ENCODE data around the gene DNM1. TPM values are rescaled to one million over a fixed set of nuclear protein-coding genes. Genes with fewer than 3 reads are reported as not detected.

Gene DNM1
- polyA plus RNA-seq, 1 of the 3 experiments (the other 2 are of a cell fraction): 35.7 TPM

- no peaks in the 10 kb centered on the region for H3K9me2 ChIP-seq
- no peaks in the 10 kb centered on the region for H4K20me1 ChIP-seq (ENCODE audit: insufficient read depth)
- no peak overlapping the region for H3K27ac ChIP-seq (ENCODE audit: low read depth in 2 of 2, low read length in 1 of 2)
- H3K9ac ChIP-seq: no peak overlapping the region
- peaks cover 0 to 9% of the 10 kb centered on the region in 2 experiments for H3K36me3 ChIP-seq (replicated peaks in 1 of 2; ENCODE audit: control insufficient read depth in 1 of 2, insufficient read depth in 2 of 2, low read length in 1 of 2)
- H3K9me3 ChIP-seq: no peaks in the 10 kb centered on the region
- ChIA-PET CTCF (interaction anchor here (0.9 to 1.5 kb wide), 2 partner anchors 21 to 30 kb away, joined by 3 to 5 read pairs; partner anchors contain the start of gene DNM1), POLR2A (no interaction called here)
- H3K4me1 ChIP-seq (ENCODE audit: control insufficient read depth in 1 of 2, insufficient read depth in 2 of 2, low read depth in 1 of 2, low read length in 1 of 2): no peaks in the 10 kb centered on the region
- H2AFZ ChIP-seq (ENCODE audit: low read depth): no peak overlapping the region
- no peaks in the 10 kb centered on the region for H3K27me3 ChIP-seq (ENCODE audit: insufficient read depth)
- no peak overlapping the region for H3K4me2 ChIP-seq
- DNase-seq: no peak
- H3K4me3 ChIP-seq (ENCODE audit: low read depth in 2 of 2, low read length in 1 of 2): no peak overlapping the region
- 96% methylated on average over 15 of the region's 28 CpGs for WGBS (ENCODE audit: low lambda C conversion rate)
- H3F3A ChIP-seq (replicated peaks; ENCODE audit: insufficient read depth): no peaks in the 10 kb centered on the region
- no peaks in the 10 kb centered on the region for H3K79me2 ChIP-seq (ENCODE audit: insufficient read depth)
- TF ChIP-seq NFIC (IDR thresholded peaks at IDR 0.05; ENCODE audit: borderline replicate concordance): no peak
- no peak for TF ChIP-seq ELF1 (IDR thresholded peaks at IDR 0.05)
- TF ChIP-seq TEAD4 (IDR thresholded peaks at IDR 0.05; ENCODE audit: borderline replicate concordance, insufficient read depth): no peak
- no peak for TF ChIP-seq EP300 (IDR thresholded peaks at IDR 0.05; ENCODE audit: borderline replicate concordance in 1 of 2, low read depth in 1 of 2, low read length in 1 of 2)
- TF ChIP-seq RFX5 (IDR thresholded peaks at IDR 0.05; ENCODE audit: low read length): no peak
- TF ChIP-seq TCF12 (IDR thresholded peaks at IDR 0.05): no peak
- TF ChIP-seq, protein P1, sequence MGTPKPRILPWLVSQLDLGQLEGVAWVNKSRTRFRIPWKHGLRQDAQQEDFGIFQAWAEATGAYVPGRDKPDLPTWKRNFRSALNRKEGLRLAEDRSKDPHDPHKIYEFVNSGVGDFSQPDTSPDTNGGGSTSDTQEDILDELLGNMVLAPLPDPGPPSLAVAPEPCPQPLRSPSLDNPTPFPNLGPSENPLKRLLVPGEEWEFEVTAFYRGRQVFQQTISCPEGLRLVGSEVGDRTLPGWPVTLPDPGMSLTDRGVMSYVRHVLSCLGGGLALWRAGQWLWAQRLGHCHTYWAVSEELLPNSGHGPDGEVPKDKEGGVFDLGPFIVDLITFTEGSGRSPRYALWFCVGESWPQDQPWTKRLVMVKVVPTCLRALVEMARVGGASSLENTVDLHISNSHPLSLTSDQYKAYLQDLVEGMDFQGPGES (IDR thresholded peaks at IDR 0.05; ENCODE audit: low read depth, low read length): no peak
- TF ChIP-seq, protein P2, sequence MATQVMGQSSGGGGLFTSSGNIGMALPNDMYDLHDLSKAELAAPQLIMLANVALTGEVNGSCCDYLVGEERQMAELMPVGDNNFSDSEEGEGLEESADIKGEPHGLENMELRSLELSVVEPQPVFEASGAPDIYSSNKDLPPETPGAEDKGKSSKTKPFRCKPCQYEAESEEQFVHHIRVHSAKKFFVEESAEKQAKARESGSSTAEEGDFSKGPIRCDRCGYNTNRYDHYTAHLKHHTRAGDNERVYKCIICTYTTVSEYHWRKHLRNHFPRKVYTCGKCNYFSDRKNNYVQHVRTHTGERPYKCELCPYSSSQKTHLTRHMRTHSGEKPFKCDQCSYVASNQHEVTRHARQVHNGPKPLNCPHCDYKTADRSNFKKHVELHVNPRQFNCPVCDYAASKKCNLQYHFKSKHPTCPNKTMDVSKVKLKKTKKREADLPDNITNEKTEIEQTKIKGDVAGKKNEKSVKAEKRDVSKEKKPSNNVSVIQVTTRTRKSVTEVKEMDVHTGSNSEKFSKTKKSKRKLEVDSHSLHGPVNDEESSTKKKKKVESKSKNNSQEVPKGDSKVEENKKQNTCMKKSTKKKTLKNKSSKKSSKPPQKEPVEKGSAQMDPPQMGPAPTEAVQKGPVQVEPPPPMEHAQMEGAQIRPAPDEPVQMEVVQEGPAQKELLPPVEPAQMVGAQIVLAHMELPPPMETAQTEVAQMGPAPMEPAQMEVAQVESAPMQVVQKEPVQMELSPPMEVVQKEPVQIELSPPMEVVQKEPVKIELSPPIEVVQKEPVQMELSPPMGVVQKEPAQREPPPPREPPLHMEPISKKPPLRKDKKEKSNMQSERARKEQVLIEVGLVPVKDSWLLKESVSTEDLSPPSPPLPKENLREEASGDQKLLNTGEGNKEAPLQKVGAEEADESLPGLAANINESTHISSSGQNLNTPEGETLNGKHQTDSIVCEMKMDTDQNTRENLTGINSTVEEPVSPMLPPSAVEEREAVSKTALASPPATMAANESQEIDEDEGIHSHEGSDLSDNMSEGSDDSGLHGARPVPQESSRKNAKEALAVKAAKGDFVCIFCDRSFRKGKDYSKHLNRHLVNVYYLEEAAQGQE (IDR thresholded peaks at IDR 0.05; ENCODE audit: low read depth, low read length): no peak
- TF ChIP-seq RAD21 (IDR thresholded peaks at IDR 0.05; ENCODE audit: low read length): no peak
- TF ChIP-seq FOSL2 (IDR thresholded peaks at IDR 0.05; ENCODE audit: borderline replicate concordance, low read depth): no peak
- TF ChIP-seq EZH2phosphoT487 (IDR thresholded peaks at IDR 0.05; ENCODE audit: borderline replicate concordance, low read depth): no peak
- TF ChIP-seq USF2 (IDR thresholded peaks at IDR 0.05; ENCODE audit: borderline replicate concordance, low read depth, low read length): no peak
- no peak for TF ChIP-seq GABPA (IDR thresholded peaks at IDR 0.05; ENCODE audit: low read depth)
- TF ChIP-seq FOXM1 (IDR thresholded peaks at IDR 0.05; ENCODE audit: low read depth): no peak
- TF ChIP-seq TAF1 (IDR thresholded peaks at IDR 0.05; ENCODE audit: borderline replicate concordance, low read depth, low read length): no peak
- TF ChIP-seq RXRA (IDR thresholded peaks at IDR 0.05; ENCODE audit: borderline replicate concordance, low read depth): no peak
- TF ChIP-seq FOXJ3 (CRISPR knock-in tag; IDR thresholded peaks at IDR 0.05): no peak
- TF ChIP-seq, protein P3, sequence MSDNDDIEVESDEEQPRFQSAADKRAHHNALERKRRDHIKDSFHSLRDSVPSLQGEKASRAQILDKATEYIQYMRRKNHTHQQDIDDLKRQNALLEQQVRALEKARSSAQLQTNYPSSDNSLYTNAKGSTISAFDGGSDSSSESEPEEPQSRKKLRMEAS (IDR thresholded peaks at IDR 0.05; ENCODE audit: low read depth): no peak
- TF ChIP-seq POLR2AphosphoS5 (IDR thresholded peaks at IDR 0.05; ENCODE audit: low read depth, low read length): no peak
These were observed 30.7 kb downstream of the DNM1 start for GRCh38 chr9:128233817-128234406.

Measured in SK-N-SH (cell line).